Measurements from ENCODE around the gene TXNIP. TPM values are rescaled to one million over a fixed set of nuclear protein-coding genes. Genes with fewer than 3 reads are reported as not detected.

Gene TXNIP
- total RNA-seq, 1 donor from 2014 or later: 945 TPM

- Histone ChIP-seq H3K36me3 (peaks cover 36% of the 10 kb centered on the region), H3K27me3 (no peaks in the 10 kb centered on the region), H3K9me3 (no peaks in the 10 kb centered on the region), H3K27ac (peak overlapping the region; percentile 99), H3K4me1 (peaks cover 48% of the 10 kb centered on the region), H3K4me3 (peak overlapping the region; percentile 92)
- no peak for ATAC-seq
- TF ChIP-seq CTCF (IDR thresholded peaks at IDR 0.05): no peak
- no peak for DNase-seq
- intact Hi-C loops (cut with DNase I): no loop called here
Measured at GRCh38 chr1:145994391-145995120, 1.8 kb downstream of the TXNIP start.

DNA sequence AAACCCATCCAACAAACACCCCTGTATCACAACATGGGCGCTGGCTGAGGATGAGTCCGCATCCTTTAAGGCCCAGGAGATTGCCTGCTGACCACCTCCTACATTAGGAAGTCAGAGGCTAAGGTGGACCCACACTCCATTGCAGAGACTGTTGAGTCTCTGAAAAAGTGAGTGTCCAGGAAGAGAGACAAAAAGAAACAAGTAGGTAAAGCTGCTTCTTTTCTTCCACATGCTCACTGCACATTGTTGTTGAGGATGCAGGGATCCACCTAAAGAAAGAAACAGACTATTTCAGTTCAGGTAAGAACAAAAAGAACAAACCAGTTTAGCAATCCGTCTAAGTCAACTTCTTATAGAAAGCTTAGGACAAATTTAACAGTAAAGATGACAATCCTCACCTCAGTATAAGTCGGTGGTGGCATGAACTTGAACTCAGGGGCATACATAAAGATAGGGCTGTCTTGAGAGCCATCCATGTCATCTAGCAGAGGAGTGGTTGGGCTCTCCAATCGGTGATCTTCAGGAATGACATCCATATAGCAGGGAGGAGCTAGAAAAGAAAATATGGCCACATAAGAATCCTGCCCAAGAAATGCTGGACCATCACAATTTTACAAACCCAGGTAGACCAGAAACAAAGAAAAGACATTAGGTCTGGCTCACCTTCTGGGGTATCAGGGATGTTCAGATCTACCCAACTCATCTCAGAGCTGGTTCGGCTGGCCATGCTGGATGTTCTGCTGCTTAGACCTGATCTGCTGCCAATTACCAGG, 2.6 kb downstream of the TXNIP start:
- peaks cover 40% of the 10 kb centered on the region for H3K4me1 ChIP-seq
- peak overlapping the region; percentile 92 for H3K4me3 ChIP-seq
- no peaks in the 10 kb centered on the region for H3K27me3 ChIP-seq
- TF ChIP-seq CTCF (IDR thresholded peaks at IDR 0.05): no peak
- intact Hi-C loops (cut with DNase I): no loop called here
- H3K27ac ChIP-seq: peak overlapping the region; percentile 99
- ATAC-seq (no peak), DNase-seq (no peak)
- no peaks in the 10 kb centered on the region for H3K9me3 ChIP-seq
- H3K36me3 ChIP-seq: peaks cover 36% of the 10 kb centered on the region

DNA sequence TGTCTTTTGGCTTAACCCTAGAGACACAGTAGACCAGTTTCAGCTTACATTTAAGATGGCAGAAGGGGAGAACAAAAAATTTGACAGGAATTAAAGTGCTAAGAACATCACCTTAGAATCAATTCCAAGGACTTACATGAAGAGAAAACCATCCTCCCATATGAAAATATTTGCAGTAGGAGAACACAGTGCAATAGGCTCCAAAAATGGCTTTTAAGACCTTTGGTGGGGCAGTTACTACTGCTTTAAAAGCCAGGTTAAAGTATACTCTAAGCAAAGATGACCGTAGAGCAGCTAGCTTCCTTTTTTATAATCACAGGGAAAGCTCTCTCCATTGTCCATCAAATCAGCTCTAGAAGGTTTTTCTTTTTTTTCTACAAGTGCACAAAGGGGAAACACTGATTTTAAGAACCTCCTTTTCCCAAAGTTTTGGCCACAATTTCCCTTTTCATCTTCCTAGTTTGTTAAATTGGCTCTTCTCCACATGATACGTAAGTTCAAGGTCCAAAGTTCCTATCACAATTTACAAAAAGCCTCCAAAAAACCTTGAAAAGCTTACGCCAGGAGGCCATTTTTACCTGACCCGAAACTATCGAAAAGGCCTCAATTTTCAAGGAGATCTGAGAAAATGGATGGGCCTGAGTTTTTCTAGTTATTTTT, 3.3 kb downstream of the TXNIP start:
- H3K4me3 ChIP-seq: peak overlapping the region; percentile 92
- no peaks in the 10 kb centered on the region for H3K27me3 ChIP-seq
- intact Hi-C loops (cut with DNase I): no loop called here
- TF ChIP-seq CTCF (IDR thresholded peaks at IDR 0.05): no peak
- H3K36me3 ChIP-seq: peaks cover 36% of the 10 kb centered on the region
- no peaks in the 10 kb centered on the region for H3K9me3 ChIP-seq
- H3K27ac ChIP-seq: peak overlapping the region; percentile 99
- ATAC-seq: no peak
- no peak for DNase-seq
- H3K4me1 ChIP-seq: peaks cover 33% of the 10 kb centered on the region

DNA sequence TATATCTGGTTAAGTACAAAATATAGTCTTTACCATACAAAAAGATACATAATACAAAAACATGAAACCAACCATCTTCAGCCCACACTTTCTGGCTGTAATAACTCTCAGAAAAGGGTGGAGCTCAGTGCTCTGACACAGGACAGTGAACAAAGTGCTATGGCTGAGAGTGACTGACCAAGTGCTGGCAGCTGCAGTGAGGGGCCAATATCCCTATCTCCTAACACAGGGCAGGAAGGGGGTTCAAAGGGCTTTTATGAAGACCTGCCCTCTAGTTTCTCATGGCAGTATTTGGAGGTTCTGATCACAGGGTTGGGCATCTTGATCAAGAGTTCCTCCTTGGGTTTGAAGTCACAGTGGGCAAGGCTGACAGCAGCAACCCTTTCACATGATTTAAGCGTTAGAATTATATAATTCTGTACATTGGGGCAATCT, 3.9 kb downstream of the TXNIP start:
- H3K9me3 ChIP-seq: no peaks in the 10 kb centered on the region
- no peak for DNase-seq
- no peaks in the 10 kb centered on the region for H3K27me3 ChIP-seq
- peak overlapping the region; percentile 92 for H3K4me3 ChIP-seq
- TF ChIP-seq CTCF (IDR thresholded peaks at IDR 0.05): no peak
- ATAC-seq: no peak
- peak overlapping the region; percentile 99 for H3K27ac ChIP-seq
- intact Hi-C loops (cut with DNase I): no loop called here
- peaks cover 36% of the 10 kb centered on the region for H3K36me3 ChIP-seq
- peaks cover 28% of the 10 kb centered on the region for H3K4me1 ChIP-seq

DNA sequence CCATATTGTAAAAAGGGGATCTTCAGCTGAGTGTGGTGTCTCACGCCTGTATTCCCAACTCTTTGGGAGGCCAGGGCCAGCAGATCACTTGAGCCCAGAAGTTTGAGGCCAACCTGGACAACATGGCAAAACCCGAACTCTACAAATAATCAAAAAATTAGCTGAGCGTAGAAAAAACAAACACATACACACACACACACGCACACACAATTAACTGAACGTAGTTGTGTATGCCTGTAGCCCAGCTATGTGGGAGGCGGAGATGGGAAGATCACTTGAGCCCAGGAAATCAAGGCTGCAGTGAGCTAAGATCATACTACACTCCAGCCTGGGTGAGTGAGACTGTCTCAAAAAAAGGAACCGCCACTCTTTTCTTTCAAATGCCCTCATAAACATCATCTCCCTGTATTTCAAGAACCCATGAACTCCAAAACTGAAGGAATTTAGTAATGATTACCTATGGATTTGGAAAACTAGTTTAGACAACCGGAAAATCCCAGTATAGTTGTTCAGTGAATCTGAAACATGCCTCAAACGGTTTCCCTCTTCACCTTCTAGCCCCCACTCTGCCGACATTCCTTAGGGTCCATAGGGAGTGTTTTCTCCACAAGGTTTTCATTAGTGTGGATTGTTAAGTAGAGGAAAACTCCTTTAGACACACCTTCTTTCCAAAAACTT, 4.5 kb downstream of the TXNIP start:
- intact Hi-C loops (cut with DNase I): no loop called here
- DNase-seq: no peak
- Histone ChIP-seq H3K4me1 (peaks cover 23% of the 10 kb centered on the region), H3K36me3 (peaks cover 36% of the 10 kb centered on the region), H3K27me3 (no peaks in the 10 kb centered on the region), H3K4me3 (peak overlapping the region; percentile 92), H3K9me3 (no peaks in the 10 kb centered on the region), H3K27ac (peak overlapping the region; percentile 99)
- peak; percentile 7 for ATAC-seq
- no peak for TF ChIP-seq CTCF (IDR thresholded peaks at IDR 0.05)
